Gastroesophageal sphincter (tissue), 4 donors: ENCODE results near the gene BRINP1. TPM values are rescaled to one million over a fixed set of nuclear protein-coding genes. Genes with fewer than 3 reads are reported as not detected.

Experiments used
- ATAC-seq: fragments of 150-250 bp; one replicate; pipeline ENCODE4 v1.9.1; 2016; ENCODE audit warnings: mild to moderate bottlenecking, moderate library complexity
- H3K27ac ChIP-seq, 4 donors: fragments of 200-600 bp; sonication (generic) in 3 of 4; 1 replicate in 3 of 4; 2 replicates in 1 of 4; pipeline ENCODE4 v1.5.1; 2016 to 2019
- H3K27me3 ChIP-seq: fragments of 200-600 bp; sonication (generic); one replicate; pipeline ENCODE4 v1.5.1; 2019
- H3K36me3 ChIP-seq, 2 donors: fragments of 200-600 bp; sonication (generic); one replicate each; pipeline ENCODE4 v1.5.1; 2019; ENCODE audit warnings: control low read depth in 1 of 2
- H3K4me1 ChIP-seq, 3 donors: fragments of 200-600 bp; sonication (generic); 1 replicate in 2 of 3; 2 replicates in 1 of 3; pipeline ENCODE4 v1.5.1; 2016 to 2019; ENCODE audit warnings: control low read depth in 2 of 3
- H3K4me3 ChIP-seq, 2 donors: fragments of 200-600 bp; sonication (generic); one replicate each; pipeline ENCODE4 v1.5.1; 2019; ENCODE audit warnings: mild to moderate bottlenecking in 1 of 2, moderate library complexity in 1 of 2
- H3K9me3 ChIP-seq, 3 donors: fragments of 200-600 bp; sonication (generic); one replicate each; pipeline ENCODE4 v1.5.1; 2017 to 2019; ENCODE audit warnings: control low read depth in 2 of 3
- CTCF ChIP-seq, 4 experiments: fragments of 200-600 bp in 2 of 4; fragments of 450-650 bp in 2 of 4; sonication (generic) in 1 of 4; IDR thresholded peaks; one replicate each; pipeline ENCODE4 v1.5.1; 2017 to 2019; ENCODE audit warnings: antibody characterized with exemption in 4 of 4, mild to moderate bottlenecking in 2 of 4, moderate library complexity in 2 of 4
- EP300 ChIP-seq: sonication (generic); formaldehyde crosslinking; IDR thresholded peaks from one replicate; pipeline ENCODE4 v1.6.1; 2017; ENCODE audit warnings: antibody characterized with exemption, mild to moderate bottlenecking
- POLR2A ChIP-seq, 2 donors: fragments of 450-650 bp; IDR thresholded peaks; one replicate each; pipeline ENCODE4 v1.6.1; 2017; ENCODE audit warnings: antibody characterized with exemption in 2 of 2, mild to moderate bottlenecking in 2 of 2, moderate library complexity in 1 of 2
- POLR2AphosphoS5 ChIP-seq: sonication (generic); formaldehyde crosslinking; IDR thresholded peaks from one replicate; pipeline ENCODE4 v1.6.1; 2017; ENCODE audit warnings: antibody characterized with exemption
- WGBS, 2 donors: methylation state at CpG; one replicate each; pipeline ENCODE4 v1.1.5; 2018; ENCODE audit warnings: low coverage in 1 of 2; 5-methylcytosine and 5-hydroxymethylcytosine counted together
- total RNA-seq, 4 donors: library from RNA; depleted of rRNA; stranded (reverse); fragments of >200 nt; gene quantifications; one replicate each; pipeline ENCODE4 v1.1.0, GENCODE V29; 2016

The BRINP1 gene
- total RNA-seq, 4 donors from 2014 or later, result 0.27 TPM; not detected in 3

GRCh38 chr9:119160551-119160950 is 208.7 kb downstream of the BRINP1 start:
- ATAC-seq, result no peak
- no peak overlapping the region for H3K27ac ChIP-seq
- no peak overlapping the region for H3K4me3 ChIP-seq
- no peaks in the 10 kb centered on the region for H3K36me3 ChIP-seq
- no peaks in the 10 kb centered on the region for H3K9me3 ChIP-seq
- no peaks in the 10 kb centered on the region for H3K4me1 ChIP-seq
- TF ChIP-seq POLR2A (IDR thresholded peaks at IDR 0.05) (no peak), EP300 (no peak), POLR2AphosphoS5 (no peak), CTCF (IDR thresholded peaks at IDR 0.05) (no peak)
- H3K27me3 ChIP-seq, result no peaks in the 10 kb centered on the region

- TF ChIP-seq CTCF (IDR thresholded peaks at IDR 0.05) (no peak), POLR2AphosphoS5 (no peak), EP300 (no peak), POLR2A (IDR thresholded peaks at IDR 0.05) (no peak)
- ATAC-seq, result no peak
- Histone ChIP-seq H3K9me3 (no peaks in the 10 kb centered on the region), H3K36me3 (no peaks in the 10 kb centered on the region), H3K27me3 (no peaks in the 10 kb centered on the region), H3K4me1 (no peaks in the 10 kb centered on the region), H3K4me3 (no peak overlapping the region), H3K27ac (no peak overlapping the region)
- WGBS, 2 donors, result 27 to 67% methylated on average over 1 to 2 of the region's 2 CpGs
These were observed 209.8 kb downstream of the BRINP1 start for GRCh38 chr9:119159386-119159785.

GRCh38 chr9:119157196-119157595 is 212.0 kb downstream of the BRINP1 start:
- H3K27me3 ChIP-seq, result no peaks in the 10 kb centered on the region
- no peak overlapping the region for H3K4me3 ChIP-seq
- no peaks in the 10 kb centered on the region for H3K4me1 ChIP-seq
- WGBS, 2 donors, result 82 to 100% methylated on average over 2 of the region's 2 CpGs
- no peaks in the 10 kb centered on the region for H3K36me3 ChIP-seq
- H3K9me3 ChIP-seq, result no peaks in the 10 kb centered on the region
- H3K27ac ChIP-seq, result no peak overlapping the region
- no peak for ATAC-seq
- TF ChIP-seq CTCF (IDR thresholded peaks at IDR 0.05), result no peak

- 71 to 83% methylated on average over 2 to 3 of the region's 3 CpGs for WGBS, 2 donors
- Histone ChIP-seq H3K27ac (no peak overlapping the region), H3K4me3 (no peak overlapping the region), H3K9me3 (no peaks in the 10 kb centered on the region), H3K36me3 (no peaks in the 10 kb centered on the region), H3K4me1 (no peaks in the 10 kb centered on the region), H3K27me3 (no peaks in the 10 kb centered on the region)
- no peak for ATAC-seq
- TF ChIP-seq POLR2AphosphoS5 (no peak), CTCF (IDR thresholded peaks at IDR 0.05) (no peak), EP300 (no peak), POLR2A (IDR thresholded peaks at IDR 0.05) (no peak)
These were observed 212.9 kb downstream of the BRINP1 start for GRCh38 chr9:119156354-119156753.

GRCh38 chr9:119154527-119154926 is 214.7 kb downstream of the BRINP1 start:
- no peak overlapping the region for H3K27ac ChIP-seq
- H3K4me3 ChIP-seq, result no peak overlapping the region
- H3K4me1 ChIP-seq, result no peaks in the 10 kb centered on the region
- TF ChIP-seq EP300, result no peak
- no peak for TF ChIP-seq POLR2AphosphoS5
- no peak for TF ChIP-seq POLR2A (IDR thresholded peaks at IDR 0.05)
- TF ChIP-seq CTCF (IDR thresholded peaks at IDR 0.05), result no peak
- no peaks in the 10 kb centered on the region for H3K9me3 ChIP-seq
- no peak for ATAC-seq
- no peaks in the 10 kb centered on the region for H3K27me3 ChIP-seq
- H3K36me3 ChIP-seq, result no peaks in the 10 kb centered on the region
- 62 to 71% methylated on average over 2 of the region's 2 CpGs for WGBS, 2 donors
